ENCODE data around the gene ACSBG1. TPM values are rescaled to one million over a fixed set of nuclear protein-coding genes. Genes with fewer than 3 reads are reported as not detected.

Gene ACSBG1, protein sequence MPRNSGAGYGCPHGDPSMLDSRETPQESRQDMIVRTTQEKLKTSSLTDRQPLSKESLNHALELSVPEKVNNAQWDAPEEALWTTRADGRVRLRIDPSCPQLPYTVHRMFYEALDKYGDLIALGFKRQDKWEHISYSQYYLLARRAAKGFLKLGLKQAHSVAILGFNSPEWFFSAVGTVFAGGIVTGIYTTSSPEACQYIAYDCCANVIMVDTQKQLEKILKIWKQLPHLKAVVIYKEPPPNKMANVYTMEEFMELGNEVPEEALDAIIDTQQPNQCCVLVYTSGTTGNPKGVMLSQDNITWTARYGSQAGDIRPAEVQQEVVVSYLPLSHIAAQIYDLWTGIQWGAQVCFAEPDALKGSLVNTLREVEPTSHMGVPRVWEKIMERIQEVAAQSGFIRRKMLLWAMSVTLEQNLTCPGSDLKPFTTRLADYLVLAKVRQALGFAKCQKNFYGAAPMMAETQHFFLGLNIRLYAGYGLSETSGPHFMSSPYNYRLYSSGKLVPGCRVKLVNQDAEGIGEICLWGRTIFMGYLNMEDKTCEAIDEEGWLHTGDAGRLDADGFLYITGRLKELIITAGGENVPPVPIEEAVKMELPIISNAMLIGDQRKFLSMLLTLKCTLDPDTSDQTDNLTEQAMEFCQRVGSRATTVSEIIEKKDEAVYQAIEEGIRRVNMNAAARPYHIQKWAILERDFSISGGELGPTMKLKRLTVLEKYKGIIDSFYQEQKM
- total RNA-seq, result not detected

DNA sequence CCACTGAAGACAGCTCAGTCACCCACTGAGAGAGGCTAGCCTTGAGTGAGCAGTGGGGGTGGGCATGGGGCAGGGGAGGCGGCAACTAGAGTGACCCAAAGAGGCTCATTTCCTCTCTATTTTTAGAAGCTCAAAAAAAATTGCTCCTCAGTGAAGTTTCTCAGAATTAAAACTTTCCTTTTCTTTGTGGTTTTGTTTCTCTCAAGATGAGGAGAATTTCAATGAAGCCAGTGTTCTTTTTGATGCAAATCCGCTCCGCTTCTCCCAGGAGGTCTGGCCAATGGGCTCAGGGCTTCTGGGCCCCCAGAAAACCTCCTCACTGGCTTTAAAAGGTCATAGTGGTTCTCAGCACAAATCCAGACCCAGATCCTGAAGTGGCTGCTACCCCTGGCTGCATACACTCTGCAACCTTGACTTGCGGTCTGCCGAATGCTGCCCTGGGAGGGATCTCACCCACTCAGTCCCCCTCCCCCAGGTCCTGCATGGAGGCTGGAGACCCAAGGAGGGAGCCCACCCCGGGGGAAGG, at the start of gene ACSBG1:
Gene ACSBG1, minus strand, starts transcription at position 51 of the 526 bp plus-strand sequence. CDS start 64 bp downstream, outside the sequence.
- DNase-seq (ENCODE audit: low spot score) (no peak), ATAC-seq (ENCODE audit: low FRiP score) (no peak)
- TF ChIP-seq, protein P1, sequence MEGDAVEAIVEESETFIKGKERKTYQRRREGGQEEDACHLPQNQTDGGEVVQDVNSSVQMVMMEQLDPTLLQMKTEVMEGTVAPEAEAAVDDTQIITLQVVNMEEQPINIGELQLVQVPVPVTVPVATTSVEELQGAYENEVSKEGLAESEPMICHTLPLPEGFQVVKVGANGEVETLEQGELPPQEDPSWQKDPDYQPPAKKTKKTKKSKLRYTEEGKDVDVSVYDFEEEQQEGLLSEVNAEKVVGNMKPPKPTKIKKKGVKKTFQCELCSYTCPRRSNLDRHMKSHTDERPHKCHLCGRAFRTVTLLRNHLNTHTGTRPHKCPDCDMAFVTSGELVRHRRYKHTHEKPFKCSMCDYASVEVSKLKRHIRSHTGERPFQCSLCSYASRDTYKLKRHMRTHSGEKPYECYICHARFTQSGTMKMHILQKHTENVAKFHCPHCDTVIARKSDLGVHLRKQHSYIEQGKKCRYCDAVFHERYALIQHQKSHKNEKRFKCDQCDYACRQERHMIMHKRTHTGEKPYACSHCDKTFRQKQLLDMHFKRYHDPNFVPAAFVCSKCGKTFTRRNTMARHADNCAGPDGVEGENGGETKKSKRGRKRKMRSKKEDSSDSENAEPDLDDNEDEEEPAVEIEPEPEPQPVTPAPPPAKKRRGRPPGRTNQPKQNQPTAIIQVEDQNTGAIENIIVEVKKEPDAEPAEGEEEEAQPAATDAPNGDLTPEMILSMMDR (IDR thresholded peaks at IDR 0.05), result no peak

GRCh38 chr15:78282324-78282723, 48.0 kb upstream of the ACSBG1 start:
- ATAC-seq (ENCODE audit: low FRiP score) (no peak), DNase-seq (ENCODE audit: low spot score) (no peak)
- TF ChIP-seq, protein P1 (IDR thresholded peaks at IDR 0.05), result no peak

- ATAC-seq (ENCODE audit: low FRiP score), result no peak
Observed at GRCh38 chr15:78280319-78281072, 46.1 kb upstream of the ACSBG1 start.

DNA sequence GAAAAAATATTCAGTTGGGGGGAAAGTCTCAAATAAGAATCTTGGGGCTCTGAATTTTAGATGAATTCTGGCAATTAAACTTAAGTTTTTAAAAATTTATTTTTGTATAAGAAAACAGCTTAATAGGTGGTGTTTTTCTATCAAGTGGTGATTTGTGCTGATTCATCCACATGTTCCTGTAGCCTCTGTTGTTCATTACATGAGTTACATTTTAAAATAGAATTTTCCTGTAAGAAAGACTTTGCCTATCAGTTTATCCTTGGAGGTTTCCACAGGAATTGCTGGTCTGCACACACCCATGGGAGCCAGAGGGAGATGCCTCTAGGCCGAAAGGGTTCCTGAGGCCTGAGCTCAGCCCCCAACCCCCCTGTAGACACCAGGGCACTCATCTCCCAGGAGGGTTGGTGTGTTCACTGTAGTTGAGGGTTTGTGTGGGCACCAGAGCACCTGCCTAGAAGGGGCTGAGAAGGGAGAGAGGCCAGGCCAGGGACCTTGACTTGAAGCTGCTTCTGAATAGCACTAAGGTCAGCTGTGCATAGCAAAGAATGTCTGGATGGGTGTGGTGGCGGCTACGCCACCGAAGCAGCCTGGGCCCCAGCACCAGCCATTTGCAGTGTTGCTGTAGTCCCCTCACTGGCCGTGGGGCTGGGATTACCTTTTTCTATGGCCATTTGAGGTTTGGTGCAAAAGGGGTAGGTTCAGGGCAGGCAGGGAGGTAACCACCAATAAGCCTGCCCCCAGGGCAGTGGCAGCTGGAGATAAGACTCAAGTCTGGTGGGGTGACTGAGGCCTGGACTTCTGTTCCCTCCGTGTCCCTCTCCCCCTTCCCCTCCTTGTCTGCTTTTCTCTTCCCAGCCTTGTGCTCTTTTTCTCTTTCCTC, 41.9 kb upstream of the ACSBG1 start:
- DNase-seq (ENCODE audit: low spot score), result no peak
- no peak for ATAC-seq (ENCODE audit: low FRiP score)
- TF ChIP-seq, protein P1 (IDR thresholded peaks at IDR 0.05), result no peak

More at GRCh38 chr15:78280319-78281072, 46.1 kb upstream of the ACSBG1 start:
- TF ChIP-seq, protein P1 (IDR thresholded peaks at IDR 0.05), result no peak
- no peak for DNase-seq (ENCODE audit: low spot score)

- DNase-seq (ENCODE audit: low spot score) (no peak), ATAC-seq (ENCODE audit: low FRiP score) (no peak)
- TF ChIP-seq, protein P1 (IDR thresholded peaks at IDR 0.05), result no peak
Observed at GRCh38 chr15:78274994-78275393, 40.6 kb upstream of the ACSBG1 start.

DNA sequence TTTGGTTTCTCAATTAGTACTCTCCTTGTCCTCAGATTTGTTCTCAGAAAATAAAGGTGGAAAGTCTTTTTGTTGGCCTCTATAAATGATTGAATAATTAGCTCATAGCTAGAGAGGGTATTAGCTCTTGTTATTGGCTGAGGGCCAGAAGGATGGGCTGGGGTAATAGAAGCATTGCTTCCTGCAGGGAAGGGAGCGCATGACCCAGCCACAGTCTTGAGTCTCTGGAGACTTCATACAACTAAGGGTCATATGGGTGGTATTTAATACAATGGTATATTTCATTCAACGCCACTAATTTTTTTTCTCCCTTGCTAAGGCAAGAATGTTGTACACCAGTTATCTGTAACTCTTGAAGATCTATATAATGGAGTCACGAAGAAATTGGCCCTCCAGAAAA, 38.4 kb upstream of the ACSBG1 start:
- DNase-seq (ENCODE audit: low spot score) (no peak), ATAC-seq (ENCODE audit: low FRiP score) (no peak)
- TF ChIP-seq, protein P1 (IDR thresholded peaks at IDR 0.05), result no peak
